SW480 (cell line): ENCODE results near the gene CARNS1.

Experiments
- DNase-seq: peaks from one replicate; pipeline ENCODE4 v3.0.0-alpha.2; 2016; ENCODE audit warnings: low spot score

CARNS1 gene, protein sequence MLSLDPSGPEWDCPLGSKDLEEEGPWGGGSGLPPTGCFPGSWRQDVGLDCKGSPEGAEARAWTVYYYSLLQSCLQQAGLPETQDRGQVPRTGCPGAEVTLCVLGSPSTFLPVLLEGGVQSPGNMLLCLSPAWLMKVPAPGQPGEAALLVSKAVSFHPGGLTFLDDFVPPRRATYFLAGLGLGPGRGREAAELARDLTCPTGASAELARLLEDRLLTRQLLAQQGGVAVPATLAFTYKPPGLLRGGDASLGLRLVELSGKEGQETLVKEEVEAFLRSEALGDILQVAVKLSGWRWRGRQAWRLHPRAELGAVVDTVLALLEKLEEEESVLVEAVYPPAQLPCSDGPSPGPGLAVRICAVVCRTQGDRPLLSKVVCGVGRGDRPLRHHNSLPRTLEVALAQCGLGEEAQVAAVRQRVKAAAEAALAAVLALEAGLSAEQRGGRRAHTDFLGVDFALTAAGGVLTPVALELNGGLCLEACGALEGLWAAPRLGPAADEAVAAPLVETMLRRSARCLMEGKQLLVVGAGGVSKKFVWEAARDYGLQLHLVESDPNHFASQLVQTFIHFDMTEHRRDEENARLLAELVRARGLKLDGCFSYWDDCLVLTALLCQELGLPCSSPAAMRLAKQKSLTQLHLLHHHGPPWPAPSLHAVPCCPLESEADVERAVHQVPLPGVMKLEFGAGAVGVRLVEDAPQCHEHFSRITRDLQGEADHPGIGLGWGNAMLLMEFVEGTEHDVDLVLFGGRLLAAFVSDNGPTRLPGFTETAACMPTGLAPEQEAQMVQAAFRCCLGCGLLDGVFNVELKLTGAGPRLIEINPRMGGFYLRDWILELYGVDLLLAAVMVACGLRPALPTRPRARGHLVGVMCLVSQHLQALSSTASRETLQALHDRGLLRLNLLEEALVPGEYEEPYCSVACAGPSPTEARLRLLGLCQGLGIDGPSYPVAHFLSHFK

DNA sequence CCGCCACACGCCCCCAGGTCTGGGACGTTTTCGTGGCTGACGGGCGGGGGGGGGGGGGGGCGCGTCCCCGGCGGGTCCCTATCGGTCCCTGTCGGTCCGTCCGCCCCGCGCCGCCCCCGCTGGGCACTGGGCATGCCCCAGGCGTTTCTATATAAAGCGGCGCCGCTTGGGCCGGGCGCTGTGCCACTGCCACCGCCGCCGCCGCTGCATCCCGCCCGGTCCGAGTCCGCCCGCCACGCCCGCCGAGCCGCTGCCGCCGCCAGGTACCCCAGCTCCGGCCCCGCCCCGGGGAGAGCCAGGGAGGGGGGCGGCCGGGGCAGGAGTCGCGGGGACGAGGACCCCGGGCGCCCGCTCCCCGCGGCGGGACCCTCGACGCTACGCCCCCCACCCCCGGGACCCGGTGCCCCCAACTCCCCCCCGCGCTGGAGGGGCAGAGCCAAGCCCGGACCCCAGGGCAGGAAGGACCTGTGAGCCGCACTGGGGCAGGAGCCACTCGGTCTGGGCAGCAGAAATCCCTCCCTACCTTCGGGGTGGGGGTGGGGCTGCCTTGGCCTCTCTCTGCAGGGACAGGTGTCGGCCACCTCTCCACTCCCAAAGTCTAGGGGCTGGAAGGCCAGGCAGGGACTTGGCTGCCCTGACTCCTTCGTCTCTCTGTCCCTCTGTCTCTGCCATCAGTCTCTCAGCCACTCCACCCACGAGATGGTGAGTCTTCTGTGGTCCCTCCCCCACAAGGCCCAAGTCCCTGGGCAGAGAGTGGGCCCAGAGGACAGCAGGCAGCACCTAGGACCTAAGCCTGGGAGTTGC is at the start of gene CARNS1:
CARNS1 (plus strand) TSS at position 178 of the 804 bp plus-strand sequence; CDS start at position 700, 522 bp downstream.
- DNase-seq = no peak

DNA sequence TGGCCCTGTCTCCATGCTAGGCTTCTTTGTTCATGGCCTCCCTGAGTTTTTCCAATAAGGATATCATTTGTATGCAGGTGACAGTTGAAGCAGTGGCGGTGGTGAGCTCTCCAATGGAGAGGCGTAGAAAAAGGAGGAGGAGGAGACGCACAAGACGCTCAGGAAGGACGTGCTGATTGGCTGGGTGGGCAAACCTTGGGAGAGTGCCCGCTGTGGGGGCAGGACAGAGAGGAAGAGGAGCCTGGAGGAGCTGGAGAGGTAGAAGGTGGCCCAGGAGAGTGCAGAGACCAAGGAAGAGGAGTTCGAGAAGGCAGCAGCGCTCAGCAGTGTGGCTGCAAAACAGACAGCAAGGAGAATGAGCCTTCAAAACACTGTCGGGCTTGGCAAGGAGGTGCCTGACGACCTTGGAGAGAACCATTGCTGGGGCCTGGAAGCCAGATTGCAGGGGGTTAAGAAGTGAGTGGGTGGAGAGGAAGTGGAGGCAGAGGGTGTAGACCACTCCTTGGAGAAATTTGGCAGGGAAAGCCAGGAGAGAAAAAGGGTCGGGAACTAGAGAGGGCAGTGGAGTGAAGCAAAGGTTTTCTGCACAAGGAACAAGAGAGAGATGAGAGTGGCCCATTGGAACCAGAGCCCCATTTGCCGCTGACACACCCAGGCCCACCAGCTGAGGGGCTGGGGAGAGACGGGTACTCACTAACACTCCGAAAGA is 49.6 kb upstream of the CARNS1 start:
- no peak for DNase-seq

DNA sequence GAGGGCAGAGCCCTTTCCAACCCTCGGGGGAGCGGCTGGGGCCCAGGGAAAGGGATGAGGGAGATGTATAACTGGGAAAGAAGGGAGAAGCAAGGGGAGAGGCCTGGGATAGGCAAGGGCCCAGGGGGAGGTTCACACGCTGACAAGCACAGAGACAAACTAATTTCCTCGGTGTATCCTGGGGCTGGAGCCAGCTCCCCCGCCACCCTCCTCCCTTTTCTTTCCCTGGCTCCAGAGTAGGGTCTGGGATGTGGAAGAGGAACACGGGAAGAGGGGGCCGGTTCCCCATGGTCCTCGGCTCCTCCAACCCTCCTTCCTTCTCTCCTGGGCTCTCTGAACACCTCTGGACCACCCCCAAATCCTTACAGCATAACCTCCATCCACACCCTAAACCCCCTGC is 48.9 kb upstream of the CARNS1 start:
- no peak for DNase-seq

DNA sequence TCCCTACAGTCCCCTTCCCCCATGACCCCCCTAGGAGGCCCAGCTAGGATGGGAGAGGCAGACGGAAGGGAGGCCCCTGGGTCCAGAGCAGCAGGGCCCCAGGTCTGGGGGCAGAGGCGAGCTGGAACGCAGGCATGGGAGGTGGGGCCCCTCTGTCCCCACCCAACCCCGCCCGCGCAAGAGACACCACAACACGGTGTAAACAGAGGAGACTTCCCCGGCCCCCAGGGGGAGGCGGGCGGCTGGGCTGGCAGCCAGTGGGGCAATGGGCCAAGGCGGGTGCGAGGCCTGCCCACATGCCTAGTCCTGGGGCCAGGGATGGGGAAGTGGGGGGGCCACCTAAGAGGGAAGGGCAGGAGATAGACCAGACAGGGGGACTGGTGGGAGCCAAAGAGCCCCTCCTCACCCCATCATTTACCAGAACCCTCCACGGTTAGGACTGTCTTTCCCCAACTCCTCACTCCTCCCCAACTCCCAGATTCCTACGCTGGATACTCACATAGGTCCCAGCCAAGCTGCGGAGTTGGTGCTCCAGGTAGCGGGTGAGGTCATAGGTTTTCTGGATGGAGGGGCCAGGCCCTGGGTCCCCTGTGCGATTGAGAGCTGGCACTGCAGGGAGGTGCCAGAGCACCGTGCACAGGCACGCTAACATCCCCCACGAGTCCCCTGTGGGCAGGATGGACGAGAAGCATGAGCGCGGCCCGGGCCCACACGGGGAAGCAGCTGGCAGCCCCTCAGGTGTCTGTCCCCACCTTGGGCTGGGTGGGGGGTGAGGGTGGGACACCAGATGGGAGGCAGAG is 48.3 kb upstream of the CARNS1 start:
- no peak for DNase-seq

DNA sequence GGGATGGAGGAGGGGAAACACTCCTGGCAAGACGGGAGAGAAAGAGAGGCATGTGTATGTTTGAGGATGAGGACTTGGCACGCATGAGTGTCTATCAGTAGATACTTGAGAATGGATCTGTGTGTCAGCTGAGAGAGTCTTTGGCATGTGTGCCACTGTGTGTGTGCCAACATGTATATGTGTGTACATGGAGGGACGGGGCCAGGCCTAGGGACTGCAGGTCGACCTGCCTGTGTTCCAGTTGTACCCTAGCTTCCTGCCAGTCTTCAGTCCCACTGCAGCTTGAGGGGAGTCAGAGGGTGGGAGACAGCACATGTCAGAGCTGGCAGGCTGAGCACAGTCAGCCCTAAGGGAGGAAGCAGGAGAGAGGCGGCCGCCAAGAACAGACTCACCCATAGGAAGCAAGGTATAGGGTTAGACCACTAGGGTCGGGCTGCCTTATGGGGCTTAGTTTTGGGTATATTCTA is 47.7 kb upstream of the CARNS1 start:
- no peak for DNase-seq

DNA sequence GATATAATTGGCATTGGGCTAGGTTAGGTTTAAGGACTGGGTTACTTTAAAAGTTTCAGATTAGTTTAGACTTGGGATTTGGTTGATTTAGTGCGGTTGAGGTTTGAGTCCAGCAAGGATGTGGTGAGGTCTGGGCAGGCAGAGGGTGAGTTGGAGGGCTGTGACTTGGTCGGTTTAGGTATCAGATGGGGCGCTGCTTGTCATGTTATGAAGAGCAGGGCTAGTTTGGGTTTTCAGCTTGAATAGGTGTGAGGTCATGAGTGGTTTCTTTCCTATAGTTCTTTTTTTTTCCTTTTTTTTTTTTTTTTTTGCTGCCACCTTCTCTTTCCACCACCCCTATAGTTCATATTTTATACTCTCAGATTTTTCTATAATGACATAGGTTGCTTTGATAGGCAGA is 46.9 kb upstream of the CARNS1 start:
- no peak for DNase-seq

DNA sequence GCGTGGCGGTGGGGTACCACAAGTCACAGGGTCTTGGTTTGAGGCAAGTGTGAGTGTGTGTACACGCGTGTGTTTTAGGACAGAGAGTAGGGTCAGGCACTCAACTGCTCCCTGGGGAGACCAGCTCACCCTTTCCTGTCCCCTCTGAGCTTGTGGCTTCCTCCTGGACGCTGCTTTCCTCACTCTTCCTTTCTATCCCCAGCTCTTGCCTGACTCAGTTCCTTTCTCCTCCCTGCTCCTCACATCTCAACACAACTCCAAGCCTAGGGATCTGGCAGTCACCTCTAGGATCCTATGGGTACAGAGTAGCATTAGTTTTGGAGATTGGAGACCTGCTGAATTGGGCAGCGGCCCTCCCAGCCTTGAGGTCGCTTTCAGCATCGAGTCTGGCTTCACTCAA is 46.2 kb upstream of the CARNS1 start:
- no peak for DNase-seq

DNA sequence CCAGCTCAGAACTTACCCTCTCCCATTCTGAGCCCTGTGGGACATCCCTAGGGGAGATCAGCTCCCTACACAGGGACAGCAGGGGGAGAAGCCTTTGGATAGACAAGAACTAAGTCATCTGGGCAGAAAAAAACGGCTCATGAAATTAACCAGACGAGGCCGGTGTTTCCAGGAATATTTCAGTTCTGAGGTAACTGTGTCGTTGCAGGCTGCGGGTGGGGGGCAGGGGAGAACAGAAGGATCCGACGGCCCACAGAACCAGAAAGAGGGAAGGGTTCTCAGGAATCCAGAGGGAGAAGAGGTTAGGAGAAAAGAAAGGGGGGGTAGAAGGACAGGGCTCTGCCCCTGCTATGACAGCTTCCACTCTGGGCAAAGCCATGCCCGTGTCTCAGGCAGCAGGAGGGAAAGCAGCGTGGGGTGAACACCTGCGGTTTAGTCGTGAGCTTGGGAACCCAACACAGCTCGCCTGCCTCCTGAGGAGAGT is 45.6 kb upstream of the CARNS1 start:
- no peak for DNase-seq

DNA sequence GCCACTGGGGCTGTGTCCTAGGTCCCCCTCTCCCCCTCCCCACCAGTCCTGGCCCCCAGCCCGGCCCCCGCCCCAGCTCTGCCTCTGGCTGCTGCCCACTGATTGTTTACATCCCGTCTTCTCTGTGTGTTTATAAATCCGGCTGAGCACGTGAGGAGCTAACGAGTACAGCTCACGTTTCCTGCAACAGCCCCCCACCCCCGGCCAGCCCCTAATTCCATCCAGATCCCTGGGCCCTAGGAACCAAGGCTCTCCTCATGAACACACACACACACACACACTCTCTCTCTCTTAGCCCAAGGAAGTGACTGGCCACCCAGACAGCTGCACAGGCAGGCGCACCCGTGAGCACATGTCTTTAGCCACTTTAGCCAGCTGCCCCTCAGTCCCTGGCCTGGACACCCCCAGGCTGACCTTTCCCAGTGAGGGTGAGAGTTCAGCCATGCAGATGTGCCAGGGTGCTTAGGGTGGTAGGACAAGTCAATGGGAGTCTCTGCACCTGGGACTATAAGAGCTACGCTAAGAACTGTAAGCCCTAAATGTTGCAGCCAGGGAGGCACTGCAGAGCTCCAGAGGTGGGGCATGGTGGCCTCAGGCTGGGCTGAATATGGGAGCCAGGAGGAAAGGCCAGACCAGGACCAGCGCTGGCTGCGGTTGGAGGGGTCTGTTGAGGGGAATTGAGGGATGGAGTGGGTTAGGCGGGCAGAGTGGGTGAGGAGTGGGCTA is 45.0 kb upstream of the CARNS1 start:
- no peak for DNase-seq

DNA sequence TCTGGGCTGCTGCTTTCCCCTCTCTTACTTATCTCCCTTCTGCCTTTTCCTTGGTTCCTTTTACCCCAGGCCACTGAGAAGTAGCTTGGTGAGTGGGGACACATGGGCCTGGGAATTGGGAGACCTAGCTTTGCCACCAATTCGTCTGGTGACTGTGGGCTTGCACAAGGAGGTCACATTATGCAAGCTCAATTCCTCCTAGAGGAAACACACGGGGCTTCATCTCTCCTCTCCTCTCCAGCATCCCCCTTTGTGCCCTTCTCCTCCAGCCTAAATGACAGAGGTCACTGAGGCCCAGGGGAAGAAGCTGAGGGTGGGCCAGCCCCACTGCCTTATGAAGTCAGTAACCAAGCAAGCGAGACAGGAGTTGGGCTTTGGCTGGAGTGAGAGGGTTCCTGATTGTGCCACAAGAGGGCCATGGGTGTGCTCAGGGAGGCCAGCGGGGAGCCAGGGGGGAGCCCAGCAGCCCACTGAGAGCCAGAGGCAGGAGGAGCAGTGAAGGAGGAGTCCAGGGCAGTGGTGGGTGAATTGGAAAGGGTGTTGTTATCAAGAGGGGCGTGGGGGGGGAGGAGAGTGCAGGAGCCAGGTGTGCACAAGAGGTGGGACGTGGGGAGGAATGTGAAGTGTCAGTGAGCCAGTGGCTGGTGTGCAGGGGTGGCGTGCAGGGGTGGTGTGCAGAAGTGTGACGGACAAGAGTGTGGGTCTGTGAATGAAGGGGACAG is 44.1 kb upstream of the CARNS1 start:
- peak; percentile 54 for DNase-seq

DNA sequence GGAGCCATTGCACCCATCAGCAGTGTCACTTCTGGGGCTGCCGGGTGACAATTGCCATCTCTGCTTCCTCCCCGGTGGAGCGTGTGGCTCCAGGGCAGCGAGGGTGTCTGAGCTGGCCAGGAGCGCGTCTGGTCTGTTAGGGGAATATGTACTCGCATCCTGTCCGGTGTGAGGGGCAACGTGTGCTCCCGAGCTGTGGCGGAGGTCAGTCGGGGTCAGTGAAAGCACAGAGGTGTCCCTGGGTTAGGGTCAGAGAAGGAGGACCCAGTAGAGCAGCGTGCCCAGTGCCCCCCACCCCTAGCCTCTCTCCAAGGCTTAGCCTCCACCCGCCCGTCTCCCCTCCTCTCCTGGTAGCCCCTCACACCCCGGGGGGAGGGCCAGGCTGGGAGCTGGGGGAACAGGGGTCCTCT is 43.6 kb upstream of the CARNS1 start:
- no peak for DNase-seq

DNA sequence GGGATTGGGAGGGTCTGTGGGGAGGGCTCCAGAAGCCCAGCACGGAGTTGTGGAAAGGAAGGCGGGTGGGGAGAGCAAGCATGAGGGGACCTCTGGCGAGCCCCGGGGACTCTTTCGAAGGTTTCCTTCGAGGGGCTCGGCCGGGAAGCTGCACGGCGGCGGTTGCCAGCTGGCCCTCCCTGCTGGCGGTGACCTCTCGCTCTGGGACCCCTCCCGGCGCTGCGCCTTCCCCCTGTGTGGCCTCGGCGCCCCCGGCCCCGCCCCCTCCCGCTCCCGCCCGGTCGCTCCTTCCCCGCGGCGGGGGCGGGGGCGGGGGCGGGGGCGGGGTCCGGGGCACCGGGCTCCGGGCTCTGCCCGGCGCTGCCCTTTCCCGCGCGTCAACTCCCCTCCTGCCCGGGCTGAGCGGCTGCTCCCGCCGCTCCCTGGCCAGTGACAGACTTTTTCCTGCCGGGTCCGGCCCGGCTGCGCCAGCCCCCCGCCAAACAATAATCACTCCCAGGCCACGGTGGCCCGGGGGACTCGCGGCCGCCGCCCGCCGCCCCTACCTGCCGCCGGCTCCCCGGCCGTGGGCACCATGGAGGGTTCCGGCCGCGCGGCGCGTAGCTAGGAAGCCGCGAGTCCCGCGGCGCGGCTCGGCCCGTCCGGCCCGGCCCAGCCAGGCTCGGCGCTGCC is 43.0 kb upstream of the CARNS1 start:
- no peak for DNase-seq

DNA sequence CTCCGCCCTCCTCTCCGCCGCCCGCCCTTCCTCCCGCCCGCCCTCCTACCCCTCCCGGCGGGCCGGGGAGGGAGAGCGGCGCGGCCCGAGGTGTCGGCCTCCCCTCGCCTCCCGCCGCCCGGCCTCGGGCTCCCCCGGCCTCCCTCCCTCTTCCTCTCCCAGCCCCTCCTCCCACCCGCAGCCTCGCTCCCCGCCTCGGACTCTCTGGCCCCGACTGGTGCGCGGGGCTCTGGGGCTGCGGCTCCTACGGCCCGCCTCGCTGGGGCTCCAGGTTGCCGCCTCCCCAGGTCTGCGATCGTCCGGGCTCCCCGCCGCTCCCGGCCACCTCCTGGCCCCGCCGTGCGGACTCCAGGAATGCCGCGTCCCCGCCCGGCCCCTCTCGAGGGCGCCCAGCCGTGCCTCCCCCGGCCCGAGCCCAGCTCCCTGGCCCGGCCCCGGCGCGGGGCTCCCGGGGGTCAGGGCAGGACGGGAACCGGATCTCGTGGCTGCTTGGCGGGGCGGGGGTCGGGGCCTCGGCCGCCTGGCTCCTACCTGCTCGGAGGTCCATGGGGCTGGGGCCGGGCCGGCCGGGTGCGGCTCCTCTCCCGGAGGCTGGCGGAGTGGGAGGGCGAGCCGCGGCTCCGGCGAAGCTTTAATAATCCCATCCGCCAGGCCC is 42.4 kb upstream of the CARNS1 start, which contains the start of gene CLCF1:
CLCF1 (minus strand) TSS at position 606 of the 655 bp plus-strand sequence; CDS start at position 547, 59 bp downstream.
- peak; percentile 56 for DNase-seq

DNA sequence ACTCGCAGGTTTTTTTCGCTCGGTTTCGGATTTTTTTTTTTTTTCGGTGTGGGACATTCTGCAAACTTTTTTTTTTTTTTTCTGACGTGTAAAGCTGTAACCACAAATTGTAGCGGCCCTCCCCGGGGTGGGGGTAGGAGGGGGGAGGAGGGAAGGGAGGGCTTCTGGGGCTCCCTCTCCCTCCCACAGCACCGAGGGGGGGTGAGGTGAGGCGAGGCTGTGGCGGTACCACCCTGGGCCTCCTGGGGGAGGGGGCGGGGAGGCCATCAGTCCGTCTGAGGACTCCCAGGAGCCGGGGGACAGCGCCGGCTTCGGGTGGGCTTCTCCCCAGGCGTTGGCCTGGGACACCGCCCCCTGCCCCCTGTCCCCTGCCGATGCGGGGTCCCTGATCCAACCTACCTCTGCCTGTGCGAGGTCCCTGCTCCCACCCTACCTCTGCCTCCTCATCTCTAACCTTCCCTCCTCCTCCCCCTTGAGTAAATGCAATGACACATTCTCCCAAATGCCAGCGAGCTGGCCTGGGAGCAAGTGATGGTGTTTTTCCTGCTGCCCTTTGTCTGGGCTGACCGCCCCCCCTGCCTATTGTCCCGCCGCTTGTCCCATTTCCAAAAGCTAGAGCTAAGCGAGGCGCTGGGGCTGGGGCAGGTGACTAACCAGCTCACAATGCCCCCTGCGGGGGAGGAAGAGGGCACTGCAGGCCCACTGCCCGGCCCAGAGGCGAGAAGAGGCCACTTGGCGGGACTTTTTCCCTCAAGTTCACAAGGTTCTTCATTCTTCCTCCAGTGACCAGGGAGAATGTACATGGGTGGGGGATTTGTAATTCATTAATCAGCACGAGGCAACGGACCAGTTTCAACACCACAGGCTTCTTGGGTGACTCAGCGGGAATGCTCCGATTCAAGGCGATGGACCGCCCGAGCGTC is 41.6 kb upstream of the CARNS1 start:
- peak; percentile 94 for DNase-seq

DNA sequence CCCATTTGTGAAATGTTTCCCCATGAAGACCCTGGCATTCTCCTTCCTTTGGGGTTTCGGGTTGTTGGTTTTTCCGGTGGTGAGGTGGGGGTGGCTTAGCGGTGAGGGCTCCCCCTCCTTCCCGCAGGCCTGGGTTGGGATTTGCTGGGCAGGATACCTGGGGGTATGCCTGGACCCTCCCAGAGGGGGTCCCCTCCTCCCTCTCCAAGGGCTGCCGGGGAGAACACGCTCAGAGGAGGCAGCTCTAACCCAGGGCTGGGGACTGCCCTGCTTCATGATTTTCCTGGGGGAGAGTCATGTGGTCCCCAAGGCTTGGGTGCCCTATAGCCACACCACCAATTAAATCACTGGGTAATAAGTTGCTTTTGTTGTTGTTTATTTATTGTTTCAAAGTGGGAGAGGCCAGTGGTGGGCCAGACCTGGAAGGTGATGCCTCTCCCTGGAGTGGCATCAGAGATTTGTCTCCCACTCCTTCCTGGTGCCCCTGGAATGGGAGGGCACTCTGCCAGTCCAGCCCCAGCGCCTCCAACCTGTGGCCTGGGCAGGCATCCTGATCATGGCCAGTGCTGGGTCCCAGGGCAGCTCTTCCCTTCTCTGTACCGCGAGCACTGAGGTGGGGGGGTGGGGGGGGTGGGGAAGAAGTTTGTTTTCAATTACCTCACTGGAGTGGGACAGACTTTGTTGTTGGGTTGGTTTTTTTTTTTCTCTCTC is 40.8 kb upstream of the CARNS1 start:
- peak; percentile 67 for DNase-seq
